Colonic mucosa (tissue), 4 donors: ENCODE measurements around the gene DACH1. TPM values are rescaled to one million over a fixed set of nuclear protein-coding genes. Genes with fewer than 3 reads are reported as not detected.
A peak's percentile ranks its signal among the peaks of the same experiment; 100 is the strongest.

Experiments used
- DNase-seq: peaks from one replicate; pipeline ENCODE4 v3.0.0-alpha.2; 2020
- H3K27ac ChIP-seq: fragments of 200-600 bp; one replicate; pipeline ENCODE4 v1.8.0; 2021
- H3K27me3 ChIP-seq: fragments of 200-600 bp; one replicate; pipeline ENCODE4 v1.8.0; 2021
- H3K36me3 ChIP-seq: fragments of 200-600 bp; one replicate; pipeline ENCODE4 v1.8.0; 2021
- H3K4me1 ChIP-seq: fragments of 200-600 bp; one replicate; pipeline ENCODE4 v1.8.0; 2021; ENCODE audit warnings: mild to moderate bottlenecking
- H3K4me3 ChIP-seq: fragments of 200-600 bp; one replicate; pipeline ENCODE4 v1.8.0; 2021
- H3K9ac ChIP-seq, 2 donors: one replicate each; pipeline ENCODE4 v1.7.0; 2013; ENCODE audit warnings: control low read depth in 2 of 2, low read depth in 2 of 2, low read length in 2 of 2
- H3K9me3 ChIP-seq: fragments of 200-600 bp; one replicate; pipeline ENCODE4 v1.8.0; 2021
- CTCF ChIP-seq: fragments of 200-600 bp; IDR thresholded peaks from one replicate; pipeline ENCODE4 v1.8.0; 2022; ENCODE audit warnings: antibody characterized with exemption, mild to moderate bottlenecking
- intact Hi-C: fragments of 100-400 bp; cut with DNase I; formaldehyde crosslinking; loops from one replicate; pipeline ENCODE4 v1.14.1; 2022
- total RNA-seq, 2 donors: library from RNA; stranded (reverse); fragmentation: NEBNext Ultra II Directional in 1 of 2; extraction: Animal tissue kit (Norgen Biotek cat#: 25700) in 1 of 2; gene quantifications; one replicate each; pipeline ENCODE4 v1.2.1, GENCODE V29; 2021
- donor health status: healthy.
- donor health status: DM: no; HTN: no; CAD: no.
- donor health status: DM: no; HTN: no; CAD: no.

Gene DACH1
- total RNA-seq, 2 donors from 2014 or later = 3.9 to 5.2 TPM

GRCh38 chr13:71626421-71627117 lies 240.4 kb downstream of the DACH1 start:
- no peaks in the 10 kb centered on the region for H3K36me3 ChIP-seq
- H3K4me1 ChIP-seq = no peaks in the 10 kb centered on the region
- intact Hi-C loops = no loop called here
- H3K9me3 ChIP-seq = no peaks in the 10 kb centered on the region
- H3K27me3 ChIP-seq = no peaks in the 10 kb centered on the region
- no peak overlapping the region for H3K9ac ChIP-seq
- no peak for TF ChIP-seq CTCF
- DNase-seq = no peak
- no peak overlapping the region for H3K4me3 ChIP-seq
- peak overlapping the region; percentile 15 for H3K27ac ChIP-seq

- Histone ChIP-seq H3K36me3 (no peaks in the 10 kb centered on the region), H3K27me3 (no peaks in the 10 kb centered on the region), H3K4me3 (no peak overlapping the region), H3K9ac (no peak overlapping the region), H3K9me3 (no peaks in the 10 kb centered on the region), H3K27ac (peak overlapping the region; percentile 15), H3K4me1 (no peaks in the 10 kb centered on the region)
- no peak for DNase-seq
- TF ChIP-seq CTCF = no peak
- intact Hi-C loops = no loop called here
Measured at GRCh38 chr13:71625694-71626093, 241.3 kb downstream of the DACH1 start.

DNA sequence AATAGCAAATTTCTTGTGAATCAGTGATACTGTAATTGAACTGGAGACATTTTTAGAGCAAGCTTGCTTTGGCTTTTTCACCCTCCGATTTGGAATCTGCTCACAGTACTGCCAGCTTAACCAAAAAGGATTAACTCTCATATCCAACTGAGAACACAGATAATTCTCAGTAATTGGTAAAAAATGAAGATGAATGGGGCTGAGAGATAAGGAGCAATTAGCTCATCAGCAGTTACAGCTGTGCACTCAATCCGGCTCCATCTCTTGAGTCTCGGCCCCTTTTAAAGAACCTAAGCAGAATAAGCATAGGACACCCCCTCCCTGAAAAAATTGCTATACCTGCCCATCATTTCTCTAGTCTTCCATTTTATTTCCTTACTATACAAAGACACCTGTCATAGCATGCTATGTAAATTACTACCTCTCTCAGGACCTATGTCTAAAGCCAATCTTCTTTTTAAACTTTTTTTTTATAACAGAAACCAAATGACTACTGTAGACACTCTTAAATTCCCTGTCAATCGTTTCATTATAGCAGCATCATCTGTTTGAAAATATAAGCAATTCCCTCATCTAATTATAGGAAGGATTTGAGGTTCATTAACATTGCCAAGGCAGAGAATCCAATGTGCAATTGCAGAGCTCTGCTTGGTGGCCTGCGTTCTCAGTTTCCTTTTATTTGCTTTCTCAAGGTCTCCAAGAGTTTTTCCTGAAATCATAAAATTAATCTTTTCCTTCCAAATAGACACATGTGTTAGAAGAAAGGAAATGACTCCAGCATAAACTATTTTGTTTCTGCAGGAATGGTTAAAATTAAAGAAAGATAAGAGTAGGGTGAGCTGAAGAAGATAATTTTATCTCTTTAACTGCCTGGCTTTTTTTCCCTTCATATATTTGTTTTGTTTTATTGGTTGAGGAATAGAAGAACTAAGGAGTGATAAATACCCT lies 242.1 kb downstream of the DACH1 start:
- no peak for TF ChIP-seq CTCF
- no peaks in the 10 kb centered on the region for H3K4me1 ChIP-seq
- no peak overlapping the region for H3K27ac ChIP-seq
- H3K9me3 ChIP-seq = no peaks in the 10 kb centered on the region
- H3K27me3 ChIP-seq = no peaks in the 10 kb centered on the region
- H3K9ac ChIP-seq = no peak overlapping the region
- no peaks in the 10 kb centered on the region for H3K36me3 ChIP-seq
- intact Hi-C loops = no loop called here
- H3K4me3 ChIP-seq = no peak overlapping the region
- DNase-seq = no peak

DNA sequence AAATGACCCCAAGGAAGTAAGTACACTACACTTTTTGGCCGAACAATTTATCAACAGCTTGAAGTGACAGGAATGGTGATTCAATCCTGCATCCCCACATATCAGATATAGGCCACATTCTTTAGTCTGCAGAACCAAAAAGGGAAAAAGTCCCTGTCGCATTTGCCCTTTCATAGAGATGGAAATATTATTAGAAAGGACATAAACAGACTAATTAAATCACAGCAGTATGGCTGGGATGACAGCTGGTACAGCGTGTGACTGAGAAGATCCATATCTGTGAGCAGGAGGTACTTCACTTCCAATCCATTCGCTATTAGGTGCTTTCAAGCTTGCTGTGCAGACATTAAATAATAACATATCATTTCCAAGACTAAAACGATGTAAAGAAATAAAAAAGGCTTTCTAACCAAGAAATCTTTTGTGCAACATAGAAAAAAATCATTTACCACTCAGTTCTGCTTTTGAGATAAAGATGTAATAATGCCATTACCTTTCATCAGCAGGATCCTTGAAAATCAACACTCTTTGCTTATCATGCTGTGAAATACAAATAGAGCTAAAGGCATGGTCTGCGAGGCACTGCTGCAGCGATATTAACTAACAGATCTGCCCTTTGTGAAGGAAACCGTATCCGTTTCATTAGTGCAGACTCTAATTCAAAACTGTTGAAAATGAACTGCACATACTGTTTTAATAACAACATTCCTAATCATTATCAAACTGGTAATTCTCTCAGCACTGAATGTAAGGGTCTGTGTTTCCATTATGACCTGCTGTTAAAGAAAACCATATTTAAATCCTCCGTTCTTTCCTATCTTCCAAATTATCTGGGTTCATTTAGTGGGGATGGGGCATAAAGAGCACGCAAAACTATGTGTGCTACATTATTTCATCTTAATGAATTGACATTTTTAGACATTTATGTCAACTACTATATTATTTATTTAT lies 245.6 kb downstream of the DACH1 start:
- Histone ChIP-seq H3K4me1 (no peaks in the 10 kb centered on the region), H3K36me3 (no peaks in the 10 kb centered on the region), H3K4me3 (no peak overlapping the region), H3K9me3 (no peaks in the 10 kb centered on the region), H3K9ac (no peak overlapping the region), H3K27ac (no peak overlapping the region), H3K27me3 (no peaks in the 10 kb centered on the region)
- intact Hi-C loops = no loop called here
- no peak for DNase-seq
- no peak for TF ChIP-seq CTCF

DNA sequence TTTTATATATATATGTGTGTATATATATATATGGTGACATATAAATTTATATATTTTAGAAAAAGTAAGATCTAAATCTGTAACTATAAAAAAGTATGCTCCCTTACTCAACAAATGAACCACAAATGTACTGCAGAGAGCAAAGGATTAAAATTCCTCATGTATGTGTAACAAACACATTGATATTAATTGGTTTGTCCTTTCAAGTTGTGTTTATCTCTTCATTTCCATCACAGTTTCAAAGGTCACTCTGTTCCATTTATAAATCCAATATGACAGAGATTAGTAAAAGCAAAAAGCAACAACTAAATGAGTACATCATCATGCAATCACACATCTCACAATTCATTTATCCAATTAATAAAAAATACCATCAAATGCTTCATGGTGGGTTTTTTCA lies 247.9 kb downstream of the DACH1 start:
- DNase-seq = no peak
- H3K27ac ChIP-seq = no peak overlapping the region
- H3K9me3 ChIP-seq = no peaks in the 10 kb centered on the region
- no peak for TF ChIP-seq CTCF
- intact Hi-C loops = no loop called here
- H3K9ac ChIP-seq = no peak overlapping the region
- H3K4me3 ChIP-seq = no peak overlapping the region
- H3K36me3 ChIP-seq = no peaks in the 10 kb centered on the region
- H3K4me1 ChIP-seq = no peaks in the 10 kb centered on the region
- H3K27me3 ChIP-seq = no peaks in the 10 kb centered on the region
